ENCODE data around the gene DTX3. TPM values are rescaled to one million over a fixed set of nuclear protein-coding genes. Genes with fewer than 3 reads are reported as not detected.

Gene DTX3
- total and polyA plus RNA-seq, 9 donors, result 20.5 to 36.2 (median 28.3) TPM

DNA sequence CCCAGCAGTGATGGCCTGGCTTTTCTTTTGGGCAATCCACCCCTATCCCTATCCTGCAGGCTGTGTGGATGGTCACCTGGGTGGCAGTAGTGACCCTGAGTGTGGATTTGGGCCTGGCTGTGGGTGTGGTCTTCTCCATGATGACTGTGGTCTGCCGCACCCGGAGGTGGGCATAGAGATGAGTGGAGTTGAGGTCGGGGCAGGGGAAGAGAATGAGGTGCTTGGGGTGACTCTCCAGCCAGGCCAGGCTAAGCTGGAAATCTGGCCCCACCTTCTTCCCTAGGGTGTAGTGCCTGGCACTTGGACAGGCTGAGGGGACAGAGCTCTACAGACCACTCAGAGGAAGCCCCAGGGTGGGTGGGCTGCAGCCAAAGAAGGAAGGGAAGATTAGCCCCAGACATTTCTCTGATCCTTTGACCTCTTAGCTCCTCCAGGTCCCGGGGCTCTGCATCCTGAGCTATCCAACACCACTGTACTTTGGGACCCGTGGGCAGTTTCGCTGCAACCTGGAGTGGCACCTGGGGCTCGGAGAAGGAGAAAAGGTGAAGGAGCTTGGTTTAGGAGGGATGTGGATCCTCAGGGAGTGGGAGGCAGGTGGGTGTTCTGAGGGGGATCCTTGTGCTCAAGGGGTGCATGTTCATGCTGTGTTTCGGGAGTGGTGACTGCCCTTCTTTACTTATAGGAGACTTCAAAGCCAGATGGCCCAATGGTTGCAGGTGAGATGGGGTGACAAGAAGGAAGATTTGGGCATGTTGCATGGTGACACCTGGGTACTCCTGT, 20.0 kb downstream of the DTX3 start:
- no peak overlapping the region for H3K4me3 ChIP-seq (ENCODE audit: low read length)
- no peaks in the 10 kb centered on the region for H3K9me3 ChIP-seq (replicated peaks; ENCODE audit: control insufficient read depth, low read depth, low read length)
- H3K4me1 ChIP-seq (ENCODE audit: control insufficient read depth, insufficient read depth, low read length), result peaks cover 37% of the 10 kb centered on the region
- DNase-seq, result peak; percentile 1
- WGBS (ENCODE audit: insufficient coverage), result 90% methylated on average over 1 of the region's 8 CpGs
- H3K36me3 ChIP-seq (ENCODE audit: control insufficient read depth, insufficient read depth, low read length), result peaks cover 26% of the 10 kb centered on the region
- no peak overlapping the region for H3K27ac ChIP-seq (ENCODE audit: low read length)
- peaks cover 92% of the 10 kb centered on the region for H3K27me3 ChIP-seq (ENCODE audit: control insufficient read depth, insufficient read depth, low read length)

DNA sequence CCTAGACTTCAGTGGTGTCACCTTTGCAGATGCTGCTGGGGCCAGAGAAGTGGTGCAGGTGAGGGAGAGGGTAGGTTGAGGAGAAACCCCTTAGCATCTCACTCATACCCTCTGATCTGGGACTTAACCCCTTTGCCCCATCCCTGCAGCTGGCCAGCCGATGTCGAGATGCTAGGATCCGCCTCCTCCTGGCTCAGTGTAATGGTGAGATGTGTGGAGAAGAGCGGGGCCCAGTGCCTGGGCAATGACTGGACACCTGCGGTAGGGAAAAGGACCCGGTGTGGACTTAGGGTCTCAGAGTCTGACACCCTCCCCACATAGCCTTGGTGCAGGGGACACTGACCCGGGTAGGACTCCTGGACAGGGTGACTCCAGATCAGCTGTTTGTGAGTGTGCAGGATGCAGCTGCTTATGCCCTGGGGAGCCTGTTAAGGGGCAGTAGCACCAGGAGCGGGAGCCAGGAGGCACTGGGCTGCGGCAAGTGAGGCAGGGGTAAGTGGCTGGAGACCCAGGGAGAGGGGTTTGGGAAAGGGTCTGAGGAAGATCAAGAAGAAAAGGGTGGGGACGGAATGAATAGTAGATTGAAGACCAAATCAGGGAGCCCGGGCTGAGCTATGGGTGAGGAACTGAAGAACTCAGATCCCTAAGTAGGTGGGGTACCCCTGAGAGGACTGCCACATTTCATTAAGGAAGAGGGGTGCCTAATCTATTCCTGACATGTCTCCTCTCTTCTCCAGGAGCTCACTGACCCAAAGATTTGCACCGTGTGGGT, 20.8 kb downstream of the DTX3 start:
- Histone ChIP-seq H3K36me3 (ENCODE audit: control insufficient read depth, insufficient read depth, low read length) (peaks cover 26% of the 10 kb centered on the region), H3K27me3 (ENCODE audit: control insufficient read depth, insufficient read depth, low read length) (peaks cover 92% of the 10 kb centered on the region), H3K4me3 (ENCODE audit: low read length) (no peak overlapping the region), H3K27ac (ENCODE audit: low read length) (no peak overlapping the region), H3K9me3 (replicated peaks; ENCODE audit: control insufficient read depth, low read depth, low read length) (no peaks in the 10 kb centered on the region), H3K4me1 (ENCODE audit: control insufficient read depth, insufficient read depth, low read length) (peaks cover 36% of the 10 kb centered on the region)
- WGBS (ENCODE audit: insufficient coverage), result 65% methylated on average over 6 of the region's 12 CpGs
- peak; percentile 2 for DNase-seq

DNA sequence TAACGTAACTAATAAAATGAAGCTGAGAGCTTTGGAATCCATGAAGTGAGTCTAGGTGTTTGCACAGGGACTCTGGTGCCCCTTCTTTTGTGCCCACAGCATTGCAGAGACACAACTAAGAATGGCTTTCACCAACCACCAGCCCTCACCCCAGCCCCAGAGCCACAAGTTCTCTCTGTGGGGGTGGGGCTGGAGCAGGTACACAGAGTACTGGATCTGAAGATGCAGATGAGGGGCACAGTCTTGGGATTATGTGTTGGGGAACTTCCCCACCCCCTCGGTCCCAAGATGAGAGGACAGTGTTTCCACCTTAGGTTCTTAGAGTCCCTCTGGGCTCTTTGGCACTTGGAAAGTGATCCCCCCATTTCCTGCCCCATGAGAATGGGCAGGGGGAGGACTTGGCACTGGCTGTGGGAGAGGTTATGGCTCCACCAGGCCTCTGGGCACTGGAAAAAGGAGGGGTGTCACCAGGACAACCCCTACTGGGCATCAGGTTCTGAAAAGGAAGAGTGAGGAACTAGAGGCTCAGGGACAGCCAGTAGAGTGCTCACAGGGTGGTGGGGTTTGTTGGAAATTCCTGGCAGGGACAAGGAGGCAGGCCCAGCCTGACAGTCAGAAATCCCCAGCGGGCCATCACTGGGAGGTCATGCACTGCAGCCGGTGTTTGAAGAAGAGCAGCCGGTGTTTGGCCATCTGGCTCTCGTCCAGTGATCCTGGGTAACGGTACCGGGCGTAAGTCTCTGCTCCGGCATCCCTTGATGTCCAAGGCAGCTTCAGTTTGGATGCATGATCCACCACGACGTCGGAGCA, 21.7 kb downstream of the DTX3 start:
- peaks cover 92% of the 10 kb centered on the region for H3K27me3 ChIP-seq (ENCODE audit: control insufficient read depth, insufficient read depth, low read length)

DNA sequence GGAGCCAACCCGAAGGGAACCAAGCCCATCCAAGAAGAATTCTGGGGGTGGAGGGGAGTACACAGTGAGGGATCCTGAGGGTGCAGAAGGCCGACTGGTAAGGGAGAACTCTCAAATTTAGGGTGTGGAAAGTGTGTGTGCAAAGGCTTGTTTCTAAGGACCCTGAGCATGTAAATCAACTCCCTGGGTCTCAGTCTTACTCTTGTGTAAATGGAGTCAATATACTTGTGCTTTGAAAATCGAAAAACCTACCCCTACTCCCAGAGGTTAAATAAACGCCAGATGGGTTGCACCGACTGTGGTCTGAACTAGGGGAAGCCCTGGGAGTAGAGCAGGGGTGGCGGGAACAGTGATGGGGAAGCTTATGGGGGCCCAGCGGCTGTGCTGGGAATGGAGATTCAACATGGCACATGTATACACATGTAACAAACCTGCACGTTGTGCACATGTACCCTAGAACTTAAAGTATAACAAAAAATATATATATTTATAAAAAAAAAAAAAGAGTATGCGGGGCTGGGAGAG, 22.4 kb downstream of the DTX3 start:
- Histone ChIP-seq H3K27ac (ENCODE audit: low read length) (no peak overlapping the region), H3K4me1 (ENCODE audit: control insufficient read depth, insufficient read depth, low read length) (peaks cover 24% of the 10 kb centered on the region), H3K36me3 (ENCODE audit: control insufficient read depth, insufficient read depth, low read length) (peaks cover 26% of the 10 kb centered on the region), H3K4me3 (ENCODE audit: low read length) (no peak overlapping the region), H3K27me3 (ENCODE audit: control insufficient read depth, insufficient read depth, low read length) (peaks cover 92% of the 10 kb centered on the region), H3K9me3 (replicated peaks; ENCODE audit: control insufficient read depth, low read depth, low read length) (no peaks in the 10 kb centered on the region)
- peak; percentile 3 for DNase-seq
- 40% methylated on average over 3 of the region's 9 CpGs for WGBS (ENCODE audit: insufficient coverage)

More for the DNA sequence above, 21.7 kb downstream of the DTX3 start:
- H3K4me3 ChIP-seq (ENCODE audit: low read length), result no peak overlapping the region
- H3K27ac ChIP-seq (ENCODE audit: low read length), result no peak overlapping the region
- H3K36me3 ChIP-seq (ENCODE audit: control insufficient read depth, insufficient read depth, low read length), result peaks cover 26% of the 10 kb centered on the region
- H3K9me3 ChIP-seq (replicated peaks; ENCODE audit: control insufficient read depth, low read depth, low read length), result no peaks in the 10 kb centered on the region
- peak; percentile 29 for DNase-seq
- 19% methylated on average over 11 of the region's 13 CpGs for WGBS (ENCODE audit: insufficient coverage)
- H3K4me1 ChIP-seq (ENCODE audit: control insufficient read depth, insufficient read depth, low read length), result peaks cover 28% of the 10 kb centered on the region

GRCh38 chr12:57627501-57628279, 23.1 kb downstream of the DTX3 start:
- 6% methylated on average over 51 of the region's 67 CpGs for WGBS (ENCODE audit: insufficient coverage)
- no peak overlapping the region for H3K4me3 ChIP-seq (ENCODE audit: low read length)
- peak; percentile 10 for DNase-seq

DNA sequence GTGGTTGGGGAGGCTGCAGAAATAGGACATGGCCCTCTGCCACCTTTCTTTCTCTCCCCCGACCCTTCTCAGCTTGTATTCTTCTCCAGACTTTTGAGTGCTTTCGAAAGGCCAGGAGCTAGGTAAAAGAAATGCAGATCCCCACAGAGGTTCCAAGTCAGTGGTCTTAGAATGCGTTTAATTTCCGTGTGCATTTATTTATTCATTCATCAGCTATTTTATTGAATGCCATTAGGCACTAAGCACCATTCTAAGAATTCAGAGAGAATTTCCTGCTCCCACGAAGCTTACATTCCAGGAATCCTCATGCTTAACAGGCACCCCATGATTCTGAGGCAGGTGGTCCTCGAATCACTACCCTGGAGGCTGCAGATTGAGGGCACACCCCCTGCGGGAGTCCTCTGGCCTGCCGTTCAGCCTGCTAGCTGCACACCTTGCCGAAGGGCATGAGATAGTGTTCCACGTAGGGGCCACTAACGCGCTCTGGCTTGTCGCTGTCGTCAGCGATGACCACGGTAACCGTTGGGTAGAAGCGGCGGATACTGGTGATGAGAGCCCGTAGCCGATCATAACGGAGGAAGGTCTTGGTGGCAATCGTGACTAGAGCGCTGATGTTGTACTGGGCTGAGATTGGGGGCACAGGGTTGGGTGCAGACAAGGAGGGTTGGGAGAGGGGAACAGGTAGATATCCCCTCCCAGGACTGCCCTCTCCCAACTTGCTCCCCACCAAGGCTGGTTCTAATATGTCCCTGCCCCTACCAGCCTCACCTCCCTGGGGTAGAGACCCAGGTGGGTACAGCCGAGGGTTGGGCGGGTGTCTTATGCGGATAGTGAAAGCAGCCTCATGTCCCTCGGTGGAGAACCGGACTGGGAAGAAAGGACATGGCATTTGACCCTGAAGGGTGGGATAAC, 23.9 kb downstream of the DTX3 start:
- peaks cover 16% of the 10 kb centered on the region for H3K36me3 ChIP-seq (ENCODE audit: control insufficient read depth, insufficient read depth, low read length)
- DNase-seq, result peak; percentile 1
- H3K4me1 ChIP-seq (ENCODE audit: control insufficient read depth, insufficient read depth, low read length), result peaks cover 35% of the 10 kb centered on the region
- no peak overlapping the region for H3K4me3 ChIP-seq (ENCODE audit: low read length)
- WGBS (ENCODE audit: insufficient coverage), result 39% methylated on average over 28 of the region's 29 CpGs
- H3K9me3 ChIP-seq (replicated peaks; ENCODE audit: control insufficient read depth, low read depth, low read length), result no peaks in the 10 kb centered on the region
- no peak overlapping the region for H3K27ac ChIP-seq (ENCODE audit: low read length)
- H3K27me3 ChIP-seq (ENCODE audit: control insufficient read depth, insufficient read depth, low read length), result peaks cover 94% of the 10 kb centered on the region

More at GRCh38 chr12:57627501-57628279, 23.1 kb downstream of the DTX3 start:
- Histone ChIP-seq H3K36me3 (ENCODE audit: control insufficient read depth, insufficient read depth, low read length) (peaks cover 21% of the 10 kb centered on the region), H3K27ac (ENCODE audit: low read length) (no peak overlapping the region), H3K27me3 (ENCODE audit: control insufficient read depth, insufficient read depth, low read length) (peaks cover 92% of the 10 kb centered on the region), H3K9me3 (replicated peaks; ENCODE audit: control insufficient read depth, low read depth, low read length) (no peaks in the 10 kb centered on the region), H3K4me1 (ENCODE audit: control insufficient read depth, insufficient read depth, low read length) (peaks cover 28% of the 10 kb centered on the region)

GRCh38 chr12:57629897-57630471, 25.4 kb downstream of the DTX3 start:
- H3K4me1 ChIP-seq (ENCODE audit: control insufficient read depth, insufficient read depth, low read length), result peaks cover 35% of the 10 kb centered on the region
- H3K27me3 ChIP-seq (ENCODE audit: control insufficient read depth, insufficient read depth, low read length), result peaks cover 84% of the 10 kb centered on the region
- peaks cover 10% of the 10 kb centered on the region for H3K36me3 ChIP-seq (ENCODE audit: control insufficient read depth, insufficient read depth, low read length)
- peak; percentile 1 for DNase-seq
- WGBS (ENCODE audit: insufficient coverage), result no CpG with 5 or more reads among the region's 5 CpGs
- H3K9me3 ChIP-seq (replicated peaks; ENCODE audit: control insufficient read depth, low read depth, low read length), result no peaks in the 10 kb centered on the region
- H3K27ac ChIP-seq (ENCODE audit: low read length), result no peak overlapping the region
- no peak overlapping the region for H3K4me3 ChIP-seq (ENCODE audit: low read length)

- Histone ChIP-seq H3K4me1 (ENCODE audit: control insufficient read depth, insufficient read depth, low read length) (peaks cover 35% of the 10 kb centered on the region), H3K27ac (ENCODE audit: low read length) (no peak overlapping the region), H3K27me3 (ENCODE audit: control insufficient read depth, insufficient read depth, low read length) (peaks cover 80% of the 10 kb centered on the region), H3K9me3 (replicated peaks; ENCODE audit: control insufficient read depth, low read depth, low read length) (no peaks in the 10 kb centered on the region), H3K36me3 (ENCODE audit: control insufficient read depth, insufficient read depth, low read length) (peaks cover 4% of the 10 kb centered on the region), H3K4me3 (ENCODE audit: low read length) (no peak overlapping the region)
- WGBS (ENCODE audit: insufficient coverage), result 17% methylated on average over 1 of the region's 6 CpGs
- peak; percentile 1 for DNase-seq
These were observed 26.3 kb downstream of the DTX3 start for GRCh38 chr12:57630891-57631433.

Data from muscle of leg (tissue), 11 donors.